Urinary bladder (tissue), 4 donors: ENCODE measurements around the gene TGFBR3L. TPM values are rescaled to one million over a fixed set of nuclear protein-coding genes. Genes with fewer than 3 reads are reported as not detected.

ENCODE experiments used
- DNase-seq: peaks from one replicate; pipeline ENCODE4 v3.0.0-alpha.2; 2015; ENCODE audit errors: extremely low spot score
- H3K27ac ChIP-seq: one replicate; pipeline ENCODE4 v1.5.1; 2013; ENCODE audit warnings: low read depth, mild to moderate bottlenecking, moderate library complexity
- H3K36me3 ChIP-seq: one replicate; pipeline ENCODE4 v1.6.1; 2013; ENCODE audit warnings: mild to moderate bottlenecking, moderate library complexity; ENCODE audit not compliant: insufficient read depth
- H3K4me1 ChIP-seq: one replicate; pipeline ENCODE4 v1.6.1; 2013; ENCODE audit warnings: mild to moderate bottlenecking, moderate library complexity; ENCODE audit not compliant: insufficient read depth
- H3K4me3 ChIP-seq: one replicate; pipeline ENCODE4 v1.5.1; 2013; ENCODE audit warnings: low read depth, low read length
- WGBS: extraction: QIAGEN DNeasy Blood & Tissue Kit; methylation state at CpG from one replicate; pipeline ENCODE4 v1.1.7; 2013; 5-methylcytosine and 5-hydroxymethylcytosine counted together
- polyA plus RNA-seq: library from polyadenylated mRNA; stranded (reverse); fragments of 200-250 nt; gene quantifications from one replicate; pipeline ENCODE4 v1.2.3, GENCODE V29; 2013
- total RNA-seq: library from RNA; depleted of rRNA; stranded (reverse); fragments of >200 nt; gene quantifications from one replicate; pipeline ENCODE4 v1.2.3, GENCODE V29; 2014
- donor health status: healthy with polysubstance abuse.
- donor health status: healthy.

TGFBR3L gene
- total and polyA plus RNA-seq, 2 donors, result 2.6 TPM; not detected in 1

DNA sequence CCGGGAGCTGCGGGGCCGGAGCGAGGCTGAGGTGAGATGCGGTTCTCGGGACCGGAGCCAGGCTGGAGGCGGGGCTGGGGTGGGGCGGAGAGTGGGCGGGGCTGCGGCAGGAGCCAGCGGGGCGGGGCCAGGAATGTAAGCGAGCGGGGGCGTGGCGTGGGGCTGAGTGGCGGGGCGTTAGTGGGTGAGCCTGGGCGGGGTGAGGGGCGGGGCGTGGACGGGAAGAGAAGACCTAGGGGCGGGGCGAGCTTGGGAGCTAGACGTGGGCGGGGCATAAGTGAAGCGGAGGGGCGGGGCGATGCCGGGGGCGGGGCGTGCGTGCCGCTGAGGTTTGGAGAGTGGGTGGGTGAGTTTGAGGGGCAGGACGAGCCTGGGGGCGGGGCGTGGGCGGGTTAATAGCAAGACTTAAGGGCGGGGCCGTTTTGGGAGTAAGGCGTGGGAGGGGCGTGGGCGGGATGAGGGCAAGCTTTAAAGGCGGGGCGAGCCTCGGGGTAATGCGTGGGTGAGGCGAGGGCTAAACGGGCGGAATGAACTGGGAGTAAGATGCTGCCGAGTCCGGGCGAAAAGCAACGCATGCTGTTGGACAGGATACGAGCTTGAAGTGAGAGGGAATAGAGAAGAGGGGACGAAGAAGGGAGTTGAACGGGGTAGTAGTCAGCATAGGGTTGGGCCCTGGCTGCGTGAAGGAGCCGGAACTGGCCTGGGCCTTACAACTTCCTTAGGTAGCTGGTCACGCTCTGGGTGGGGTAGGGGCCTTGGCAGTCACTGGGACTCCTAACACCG, 6.1 kb downstream of the TGFBR3L start:
- no peaks in the 10 kb centered on the region for H3K36me3 ChIP-seq
- peak overlapping the region; percentile 81 for H3K27ac ChIP-seq
- H3K4me3 ChIP-seq, result peak overlapping the region; percentile 60
- peak; percentile 94 for DNase-seq
- under 1% methylated on average over 62 of the region's 62 CpGs for WGBS
- H3K4me1 ChIP-seq, result no peaks in the 10 kb centered on the region

DNA sequence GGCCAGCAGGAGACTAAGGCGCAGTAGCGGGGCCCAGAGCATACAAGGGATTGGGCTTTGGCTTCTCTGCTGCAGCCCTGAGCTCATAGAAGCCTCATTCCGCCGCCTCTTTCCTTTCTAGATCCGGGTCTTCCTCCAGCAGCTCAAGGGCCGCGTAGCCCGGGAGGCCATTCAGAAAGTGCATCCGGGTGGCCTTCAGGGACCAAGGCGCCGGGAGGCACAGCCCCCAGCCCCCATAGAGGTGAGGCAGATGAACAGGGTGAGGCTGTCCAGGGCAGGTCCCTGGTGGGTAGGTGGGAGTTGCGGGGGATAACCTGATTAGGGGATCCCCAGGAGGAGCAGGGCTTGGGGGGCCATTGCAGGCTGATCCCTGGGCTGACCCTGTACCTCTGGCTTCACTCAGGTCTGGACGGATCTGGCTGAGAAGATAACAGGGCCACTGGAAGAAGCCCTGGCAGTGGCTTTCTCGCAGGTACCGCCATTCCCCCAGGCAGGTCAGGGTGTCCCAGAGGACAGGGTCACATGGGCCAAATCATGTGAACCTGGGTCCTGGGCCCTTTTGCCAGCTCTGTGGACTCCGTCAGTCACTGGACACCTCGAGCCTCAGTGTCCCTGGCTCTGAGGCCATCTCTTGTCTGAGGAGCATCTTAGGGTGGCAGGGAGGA, 6.8 kb downstream of the TGFBR3L start:
- DNase-seq, result no peak
- WGBS, result 40% methylated on average over 17 of the region's 17 CpGs
- Histone ChIP-seq H3K36me3 (no peaks in the 10 kb centered on the region), H3K4me1 (no peaks in the 10 kb centered on the region), H3K4me3 (peak overlapping the region; percentile 29), H3K27ac (peak overlapping the region; percentile 55)

DNA sequence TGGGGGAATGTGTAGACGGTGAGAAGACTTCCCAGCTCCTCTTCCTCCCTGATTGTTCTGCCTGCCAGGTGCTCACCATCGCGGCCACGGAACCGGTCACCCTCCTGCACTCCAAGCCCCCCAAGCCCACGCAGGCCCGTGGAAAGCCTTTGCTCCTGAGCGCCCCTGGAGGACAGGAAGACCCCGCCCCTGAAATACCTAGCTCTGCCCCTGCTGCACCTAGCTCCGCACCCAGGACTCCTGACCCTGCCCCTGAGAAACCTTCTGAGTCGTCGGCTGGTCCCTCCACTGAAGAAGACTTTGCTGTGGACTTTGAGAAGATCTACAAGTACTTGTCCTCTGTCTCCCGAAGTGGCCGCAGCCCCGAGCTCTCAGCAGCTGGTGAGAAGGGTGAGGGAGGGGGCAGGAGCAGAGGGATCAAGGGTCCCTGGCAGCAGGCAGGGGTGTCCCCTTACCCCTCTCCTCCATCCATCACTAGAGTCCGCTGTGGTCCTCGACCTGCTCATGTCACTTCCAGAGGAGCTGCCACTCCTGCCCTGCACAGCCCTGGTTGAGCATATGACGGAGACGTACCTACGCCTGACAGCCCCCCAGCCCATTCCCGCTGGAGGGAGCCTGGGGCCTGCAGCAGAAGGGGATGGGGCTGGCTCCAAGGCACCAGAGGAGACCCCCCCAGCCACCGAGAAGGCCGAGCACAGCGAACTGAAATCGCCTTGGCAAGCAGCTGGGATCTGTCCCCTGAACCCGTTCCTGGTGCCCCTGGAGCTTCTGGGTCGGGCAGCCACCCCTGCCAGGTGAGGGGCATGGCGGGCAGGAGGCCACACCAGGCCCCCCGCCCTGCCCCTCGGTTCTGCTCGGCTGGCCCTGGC, 7.6 kb downstream of the TGFBR3L start:
- no peak for DNase-seq
- Histone ChIP-seq H3K4me3 (no peak overlapping the region), H3K4me1 (no peaks in the 10 kb centered on the region), H3K36me3 (no peaks in the 10 kb centered on the region), H3K27ac (no peak overlapping the region)
- WGBS, result 88% methylated on average over 31 of the region's 31 CpGs

DNA sequence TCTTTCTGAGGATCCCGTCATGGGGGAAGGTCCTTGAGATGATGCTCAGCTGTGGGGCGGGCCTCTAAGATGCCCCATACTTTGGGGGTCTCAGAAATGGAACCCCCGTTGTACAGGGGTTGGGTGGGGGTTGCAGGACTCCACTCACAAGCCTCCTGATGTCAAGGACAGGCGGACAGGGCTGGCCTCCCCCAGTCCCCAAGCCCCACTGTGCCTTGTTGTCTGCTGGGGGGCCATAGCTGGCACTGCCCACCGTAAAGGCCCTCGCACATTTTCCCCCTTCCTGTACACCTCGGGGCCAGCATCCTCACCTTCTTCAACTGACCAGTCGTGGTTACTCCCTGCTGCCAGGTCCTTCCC, 8.2 kb downstream of the TGFBR3L start:
- no peak for DNase-seq
- WGBS, result 86% methylated on average over 8 of the region's 8 CpGs
- Histone ChIP-seq H3K36me3 (no peaks in the 10 kb centered on the region), H3K27ac (no peak overlapping the region), H3K4me3 (no peak overlapping the region), H3K4me1 (no peaks in the 10 kb centered on the region)

DNA sequence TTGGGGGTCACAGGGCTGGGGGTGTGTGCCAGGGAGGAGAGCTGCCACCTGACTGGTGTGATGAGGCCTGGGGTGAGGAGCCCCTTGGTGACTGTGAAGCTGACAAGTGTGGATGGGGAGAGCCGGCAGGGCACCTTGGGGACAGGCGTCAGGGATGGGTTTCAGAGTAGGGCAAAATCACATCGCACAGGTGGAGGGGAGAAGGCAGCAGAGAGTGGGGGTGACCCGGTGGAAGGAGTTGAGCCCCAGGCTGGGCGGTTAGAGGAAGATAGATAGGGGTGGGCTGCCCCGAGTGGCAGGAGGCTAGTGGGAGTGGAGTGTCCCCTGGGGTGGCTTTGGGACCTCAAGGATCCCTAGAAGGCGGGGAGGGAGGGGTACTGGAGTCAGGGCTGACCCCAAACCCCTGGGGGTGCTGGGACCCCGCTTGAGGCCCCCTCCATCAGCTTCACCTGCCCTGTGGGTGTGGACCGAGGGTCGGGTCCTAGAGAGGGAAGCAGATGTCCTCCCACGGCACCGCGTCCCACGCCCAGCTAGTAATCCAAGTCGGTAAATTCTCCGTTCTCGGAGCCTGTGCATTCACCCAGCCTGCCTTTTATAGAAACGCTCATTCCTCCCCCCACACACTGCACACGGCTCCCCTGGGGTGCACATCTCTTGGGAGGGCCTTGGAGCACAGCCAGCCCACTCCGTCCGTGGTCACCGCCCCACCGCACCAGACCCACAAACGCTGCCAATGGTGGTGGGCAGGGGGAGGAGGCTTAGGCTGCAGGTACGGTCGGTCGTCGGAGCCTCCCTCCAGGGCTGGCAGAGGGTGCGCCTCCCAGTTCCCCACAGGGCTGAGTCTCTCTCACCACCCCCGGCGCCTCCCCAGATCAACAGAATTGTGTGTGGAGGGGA, 8.9 kb downstream of the TGFBR3L start:
- DNase-seq, result no peak
- WGBS, result 61% methylated on average over 31 of the region's 31 CpGs
- Histone ChIP-seq H3K36me3 (no peaks in the 10 kb centered on the region), H3K27ac (no peak overlapping the region), H3K4me1 (no peaks in the 10 kb centered on the region), H3K4me3 (no peak overlapping the region)

- no peaks in the 10 kb centered on the region for H3K36me3 ChIP-seq
- H3K27ac ChIP-seq, result no peak overlapping the region
- no peak overlapping the region for H3K4me3 ChIP-seq
- DNase-seq, result no peak
- WGBS, result 68% methylated on average over 12 of the region's 12 CpGs
- H3K4me1 ChIP-seq, result no peaks in the 10 kb centered on the region
Observed at GRCh38 chr19:7924241-7924640, 9.6 kb downstream of the TGFBR3L start.

DNA sequence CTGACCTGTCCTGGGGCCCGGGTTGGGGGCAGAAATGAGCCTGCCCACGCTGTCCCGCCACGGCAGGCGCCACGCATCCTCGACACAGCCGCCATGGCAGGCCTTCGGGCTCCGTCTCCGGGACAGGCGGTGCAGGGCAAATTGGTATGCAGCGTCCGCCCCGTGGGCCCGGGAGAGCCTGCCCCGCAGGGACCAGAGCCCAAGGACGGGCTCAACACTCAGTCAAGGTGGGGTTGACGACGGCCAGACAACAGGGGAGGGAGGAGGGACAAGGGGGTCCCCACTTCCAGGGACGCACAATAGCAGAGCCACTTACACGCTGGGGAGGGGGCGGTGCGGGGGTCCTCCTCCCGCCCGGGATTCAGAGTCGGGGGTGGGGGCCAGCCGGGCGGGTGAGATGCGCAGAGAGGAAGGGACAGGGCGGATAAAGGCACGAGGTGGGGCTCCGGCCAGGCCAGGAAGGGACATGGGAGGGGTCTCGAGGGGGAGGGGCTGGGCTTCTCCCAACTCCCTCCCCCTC, 10.1 kb downstream of the TGFBR3L start:
- 39% methylated on average over 34 of the region's 34 CpGs for WGBS
- H3K4me1 ChIP-seq, result no peaks in the 10 kb centered on the region

DNA sequence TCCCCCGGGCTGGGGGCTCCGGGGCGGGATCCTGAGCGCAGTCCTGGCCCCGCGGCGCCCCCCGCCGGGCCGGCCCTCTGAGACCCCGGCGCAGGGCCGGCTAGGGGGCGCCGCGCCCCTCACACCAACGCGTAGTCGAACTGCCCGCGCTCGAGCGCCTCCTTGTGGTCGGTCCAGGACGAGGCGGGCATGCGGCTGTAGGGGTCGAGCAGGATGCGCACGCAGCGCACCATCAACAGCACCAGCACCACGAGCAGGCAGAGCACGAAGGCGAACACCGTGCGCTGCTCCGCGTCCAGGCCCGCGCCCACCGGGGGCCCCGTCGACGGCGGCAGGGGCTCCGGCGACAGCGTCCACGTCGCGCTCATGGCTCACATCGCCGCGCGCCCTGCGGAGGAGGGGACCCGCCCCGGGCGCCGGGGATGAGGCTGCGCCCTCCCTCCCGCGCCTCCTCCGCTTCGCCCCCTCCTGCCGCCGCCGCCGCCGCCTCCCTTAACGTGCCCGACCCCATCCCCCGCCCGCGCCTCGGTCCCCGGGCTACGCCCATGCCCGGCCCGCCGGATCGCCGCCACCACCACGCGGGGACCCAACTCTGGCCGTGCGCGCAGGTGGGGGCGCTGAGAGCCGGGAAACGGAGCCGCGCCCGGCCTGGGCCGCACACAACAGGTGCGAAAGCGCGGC, 10.7 kb downstream of the TGFBR3L start:
- Histone ChIP-seq H3K4me3 (peak overlapping the region; percentile 51), H3K36me3 (no peaks in the 10 kb centered on the region), H3K27ac (no peak overlapping the region), H3K4me1 (no peaks in the 10 kb centered on the region)
- no peak for DNase-seq
- under 1% methylated on average over 97 of the region's 98 CpGs for WGBS

More for the DNA sequence above, 10.1 kb downstream of the TGFBR3L start:
- DNase-seq, result no peak
- no peak overlapping the region for H3K27ac ChIP-seq
- no peaks in the 10 kb centered on the region for H3K36me3 ChIP-seq
- peak overlapping the region; percentile 51 for H3K4me3 ChIP-seq

- Histone ChIP-seq H3K27ac (no peak within 1 kb of the TSS), H3K4me3 (peak within 1 kb of the TSS; percentile 51), H3K36me3 (peaks cover 5% of the 10 kb centered on the region), H3K4me1 (no peaks in the 10 kb centered on the region)
- no peak for DNase-seq
- 5% methylated on average over 65 of the region's 65 CpGs for WGBS
Observed at GRCh38 chr19:7926021-7926726, 11.5 kb downstream of the TGFBR3L start, which contains the start of gene CTXN1. Gene CTXN1 (minus strand): TSS chr19:7926135. CDS start chr19:7925538, 597 bp downstream.

DNA sequence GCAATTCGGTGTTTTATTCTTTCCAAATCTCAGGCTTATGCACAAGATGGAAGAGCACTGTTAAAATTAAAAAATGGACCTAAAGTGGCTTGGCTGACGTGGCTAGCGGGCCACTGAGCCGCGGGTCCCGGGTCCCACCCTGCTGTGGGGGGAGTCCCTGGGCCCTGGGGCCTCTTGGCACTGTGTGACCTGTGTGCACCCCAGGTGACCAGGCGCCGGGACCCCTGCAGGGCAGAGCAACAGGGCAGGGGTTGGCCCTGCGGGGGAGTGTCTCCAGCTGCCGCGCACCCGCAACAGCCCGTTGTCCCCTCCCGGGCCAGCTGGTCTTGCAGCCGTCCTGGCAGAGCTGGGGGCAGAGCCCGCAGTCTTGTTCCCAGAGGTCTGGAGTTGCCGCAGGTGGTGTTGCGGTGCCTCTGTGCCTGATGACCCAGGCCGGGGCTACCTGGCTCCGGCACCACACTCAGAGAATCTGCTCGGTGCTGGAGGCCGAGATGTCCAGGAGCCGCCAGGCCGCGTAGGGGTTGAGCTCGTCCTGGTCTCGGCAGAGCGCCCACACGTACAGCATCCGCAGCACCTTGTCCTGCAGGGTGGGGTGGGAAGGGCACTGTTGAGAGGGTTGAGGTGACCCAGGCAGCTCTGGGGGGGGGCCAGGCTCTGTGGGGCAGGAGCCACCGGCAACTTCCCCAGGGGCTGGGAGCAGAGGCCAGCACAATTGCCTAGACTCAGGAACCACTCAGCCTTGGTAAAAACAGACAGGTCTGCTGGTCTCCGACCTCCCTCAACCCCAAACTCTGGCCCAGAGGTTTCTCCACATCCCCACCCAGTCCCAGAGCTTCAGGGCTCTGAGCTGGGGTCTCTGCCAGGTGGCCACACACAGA, 12.3 kb downstream of the TGFBR3L start:
- Histone ChIP-seq H3K27ac (no peak overlapping the region), H3K4me3 (no peak overlapping the region), H3K4me1 (no peaks in the 10 kb centered on the region), H3K36me3 (peaks cover 8% of the 10 kb centered on the region)
- no peak for DNase-seq
- WGBS, result 79% methylated on average over 32 of the region's 32 CpGs

- H3K27ac ChIP-seq, result no peak overlapping the region
- 83% methylated on average over 23 of the region's 23 CpGs for WGBS
- H3K36me3 ChIP-seq, result peaks cover 12% of the 10 kb centered on the region
- H3K4me1 ChIP-seq, result no peaks in the 10 kb centered on the region
- H3K4me3 ChIP-seq, result no peak overlapping the region
- no peak for DNase-seq
Observed at GRCh38 chr19:7927605-7928333, 13.1 kb downstream of the TGFBR3L start.
